Renal cortex interstitium (tissue), 15 donors: Measurements from ENCODE around the gene NDUFS2. TPM values are rescaled to one million over a fixed set of nuclear protein-coding genes. Genes with fewer than 3 reads are reported as not detected.
A peak's percentile ranks its signal among the peaks of the same experiment; 100 is the strongest.

Experiments used
- DNase-seq, 11 donors: peaks; one replicate each; pipeline ENCODE4 v3.0.0-alpha.2; 2013; ENCODE audit warnings: low read depth in 9 of 11, low spot score in 4 of 11; ENCODE audit errors: extremely low read depth in 1 of 11
- long read RNA-seq, 16 experiments: transcript quantifications; one replicate each; lab custom pipeline, GENCODE V29; 2026
- polyA plus RNA-seq, 3 donors: library from polyadenylated mRNA; unstranded; fragments of 120-200 nt; gene quantifications; one replicate each; pipeline ENCODE4 v1.2.1, GENCODE V29; 2013; ENCODE audit not compliant: insufficient read length in 3 of 3

NDUFS2 gene
- 100 to 1,000 TPM; 200 to 212 (median 200) TPM for polyA plus RNA-seq
- long read RNA-seq, donor 1, partial matches to known transcripts = 25 of 29 reads
- long read RNA-seq, donor 1, other reads (novel, unspliced or antisense) = 0 of 29 reads
- long read RNA-seq, donor 2, partial matches to known transcripts = 42 of 43 reads
- long read RNA-seq, donor 2, other reads (novel, unspliced or antisense) = 0 of 43 reads
- long read RNA-seq, donor 3, partial matches to known transcripts = 76 of 79 reads
- long read RNA-seq, donor 3, other reads (novel, unspliced or antisense) = 0 of 79 reads
- long read RNA-seq, donor 4, partial matches to known transcripts = 33 of 36 reads
- long read RNA-seq, donor 4, other reads (novel, unspliced or antisense) = 0 of 36 reads
- long read RNA-seq, donor 5 = 0 reads
- long read RNA-seq, donor 6, partial matches to known transcripts = 37 of 41 reads
- long read RNA-seq, donor 6, other reads (novel, unspliced or antisense) = 0 of 41 reads
- long read RNA-seq, donor 7, partial matches to known transcripts = 38 of 40 reads
- long read RNA-seq, donor 7, other reads (novel, unspliced or antisense) = 0 of 40 reads
- long read RNA-seq, donor 8, transcript NDUFS2-215 (5 exons, 888 nt) = major isoform, 5 of 112 reads
- long read RNA-seq, donor 8, partial matches to known transcripts = 102 of 112 reads
- long read RNA-seq, donor 8, other reads (novel, unspliced or antisense) = 0 of 112 reads
- long read RNA-seq, donor 9, partial matches to known transcripts = 28 of 29 reads
- long read RNA-seq, donor 9, other reads (novel, unspliced or antisense) = 0 of 29 reads
- long read RNA-seq, donor 10, partial matches to known transcripts = 47 of 50 reads
- long read RNA-seq, donor 10, other reads (novel, unspliced or antisense) = 0 of 50 reads
- long read RNA-seq, donor 11, partial matches to known transcripts = 37 of 38 reads
- long read RNA-seq, donor 11, other reads (novel, unspliced or antisense) = 0 of 38 reads
- long read RNA-seq, donor 12, partial matches to known transcripts = 24 of 25 reads
- long read RNA-seq, donor 12, other reads (novel, unspliced or antisense) = 0 of 25 reads
- long read RNA-seq, donor 13, partial matches to known transcripts = 77 of 83 reads
- long read RNA-seq, donor 13, other reads (novel, unspliced or antisense) = 0 of 83 reads
- long read RNA-seq, donor 14, partial matches to known transcripts = 38 of 43 reads
- long read RNA-seq, donor 14, other reads (novel, unspliced or antisense) = 0 of 43 reads
- long read RNA-seq, donor 15, partial matches to known transcripts = 14 of 15 reads
- long read RNA-seq, donor 15, other reads (novel, unspliced or antisense) = 0 of 15 reads
- long read RNA-seq, donor 16, partial matches to known transcripts = 90 of 101 reads
- long read RNA-seq, donor 16, other reads (novel, unspliced or antisense) = 0 of 101 reads

DNA sequence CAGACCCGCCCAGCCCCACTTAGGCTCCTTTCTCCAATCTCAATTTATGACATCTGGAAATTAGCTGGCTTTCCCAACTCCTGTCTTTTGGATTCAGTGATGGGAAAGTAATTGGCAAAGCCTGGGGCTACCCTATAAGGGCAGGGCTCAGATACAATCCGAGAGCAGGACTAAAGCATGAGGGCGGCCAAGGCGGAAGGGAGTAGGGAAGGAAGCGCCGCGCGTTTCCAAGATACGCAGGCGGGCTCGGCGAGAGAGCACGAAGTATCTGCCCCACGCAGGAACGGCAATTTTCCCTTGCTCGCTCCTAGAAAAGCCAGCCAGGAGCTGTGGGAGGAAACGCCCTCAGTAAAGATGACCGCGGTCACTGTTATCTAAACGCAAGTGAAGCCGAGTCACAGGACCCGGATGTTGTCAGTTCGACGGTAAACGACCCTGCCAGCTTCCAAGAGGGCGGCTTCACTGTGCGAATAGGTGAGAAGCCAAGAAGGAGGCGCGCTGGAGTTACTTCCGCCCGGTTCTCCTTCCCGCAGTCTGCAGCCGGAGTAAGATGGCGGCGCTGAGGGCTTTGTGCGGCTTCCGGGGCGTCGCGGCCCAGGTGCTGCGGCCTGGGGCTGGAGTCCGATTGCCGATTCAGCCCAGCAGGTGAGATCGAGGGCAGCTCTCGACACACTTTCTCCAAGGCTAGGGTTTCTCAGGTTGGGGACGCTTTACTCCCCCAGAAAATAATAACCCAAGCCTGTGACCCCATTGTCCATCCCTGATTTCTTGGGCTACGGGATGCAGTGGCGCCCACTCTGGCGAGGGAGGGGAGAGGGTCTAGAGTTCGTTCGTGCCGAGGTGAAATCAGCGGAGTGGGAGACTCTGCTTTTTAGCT is at the start of gene NDUFS2:
Gene NDUFS2 (plus strand): TSS at position 532 of the 877 bp plus-strand sequence. CDS start 19 bp downstream, at position 551.
- peak; percentile 94 to 99 (median 99) for DNase-seq

DNA sequence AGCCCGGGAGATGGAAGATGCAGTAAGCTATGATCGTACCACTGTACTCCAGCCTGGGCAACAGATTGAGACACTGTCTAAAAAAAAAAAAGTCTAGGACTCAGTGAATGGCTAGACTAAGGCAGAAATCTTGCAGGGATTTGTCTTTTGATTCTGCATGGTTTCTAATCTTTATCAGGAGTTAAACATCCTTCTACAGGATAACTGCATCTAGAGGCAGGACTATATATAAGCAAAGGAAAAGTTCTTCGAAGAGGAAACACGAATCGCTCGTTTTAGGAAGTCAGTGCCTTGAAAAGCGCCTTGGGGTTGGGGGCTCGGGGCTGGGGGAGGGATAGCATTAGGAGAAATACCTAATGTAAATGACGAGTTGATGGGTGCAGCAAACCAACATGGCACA is 49.0 kb upstream of the NDUFS2 start:
- DNase-seq = no peak

- peak; percentile 70 to 89 (median 85) for DNase-seq
Observed at GRCh38 chr1:161153682-161154337, 48.4 kb upstream of the NDUFS2 start, which contains the start of gene UFC1. TSS of gene UFC1 (plus strand) at chr1:161153978. CDS start at chr1:161153998, 20 bp downstream.

- DNase-seq = no peak
Observed at GRCh38 chr1:161157867-161158266, 44.3 kb upstream of the NDUFS2 start.

DNA sequence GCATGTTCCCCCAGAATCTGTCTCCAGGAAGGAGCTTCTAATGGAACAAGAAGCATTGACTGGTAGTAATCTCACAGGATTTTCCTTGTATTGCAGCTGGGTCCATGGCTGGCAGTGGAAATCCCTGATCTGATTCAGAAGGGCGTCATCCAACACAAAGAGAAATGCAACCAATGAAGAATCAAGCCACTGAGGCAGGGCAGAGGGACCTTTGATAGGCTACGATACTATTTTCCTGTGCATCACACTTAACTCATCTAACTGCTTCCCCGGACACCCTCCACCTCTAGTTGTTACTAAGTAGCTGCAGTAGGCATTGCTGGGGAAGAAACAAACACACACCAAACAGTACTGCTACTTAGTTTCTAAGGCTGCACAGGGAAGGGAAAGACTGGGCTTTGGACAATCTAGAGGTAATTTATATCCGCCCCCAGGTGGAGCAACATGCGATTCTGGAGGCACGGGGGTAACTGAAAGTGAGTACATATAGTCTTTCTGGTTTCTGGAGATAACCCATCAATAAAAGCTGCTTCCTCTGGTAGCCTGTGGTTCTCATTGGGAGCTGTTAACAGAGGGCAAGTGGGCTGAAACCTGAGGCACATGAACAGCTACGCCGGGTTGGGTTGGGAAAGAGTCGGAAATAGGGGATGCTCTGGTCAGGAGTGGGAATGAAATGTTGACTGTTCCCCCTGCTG is 43.7 kb upstream of the NDUFS2 start:
- no peak for DNase-seq

DNA sequence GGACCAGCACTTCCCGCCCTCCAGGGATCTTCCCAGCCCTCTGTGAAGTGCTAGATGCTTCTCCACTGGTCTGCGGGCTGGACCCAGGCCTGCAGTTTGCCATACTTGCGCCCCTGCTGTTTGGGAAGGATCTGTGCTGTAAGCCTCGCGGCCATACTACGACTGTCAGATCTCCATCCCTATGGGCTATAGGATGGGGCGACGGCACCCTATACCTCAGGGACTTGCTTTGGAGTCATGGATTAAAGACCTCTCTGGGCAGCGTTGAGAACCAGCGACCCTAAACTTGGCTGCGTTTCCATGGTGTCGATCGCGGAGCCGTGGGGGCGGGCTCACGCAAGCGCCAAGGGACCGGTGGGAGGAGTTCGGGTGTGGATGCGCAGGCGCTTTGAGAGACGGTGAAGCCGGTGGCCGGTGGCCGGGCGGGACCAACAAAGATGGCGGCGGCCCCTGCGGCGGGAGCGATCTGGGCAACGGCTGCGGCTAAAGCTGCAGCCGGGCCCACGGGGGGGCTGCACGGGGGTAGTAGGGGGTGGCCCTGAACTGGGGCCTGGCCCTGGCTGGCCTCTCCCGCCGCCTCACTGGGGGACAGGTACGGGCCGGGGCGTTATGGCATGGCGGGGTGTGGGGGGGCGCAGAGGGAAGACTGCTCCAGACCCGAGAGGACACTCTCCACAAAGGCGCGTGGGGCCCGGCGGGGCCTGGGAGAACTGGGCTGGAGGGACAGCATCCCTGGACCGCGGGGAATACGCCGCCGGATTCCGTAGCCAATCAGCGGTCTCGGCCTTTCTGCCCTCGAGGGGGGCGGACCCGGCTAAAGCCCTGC is 42.9 kb upstream of the NDUFS2 start, which contains the start of gene USP21:
Gene USP21 (plus strand): TSS at position 414 of the 826 bp plus-strand sequence. CDS start 1,141 bp downstream, outside the sequence.
- peak in 10 of 11 donors; percentile 88 to 94 (median 90) for DNase-seq

DNA sequence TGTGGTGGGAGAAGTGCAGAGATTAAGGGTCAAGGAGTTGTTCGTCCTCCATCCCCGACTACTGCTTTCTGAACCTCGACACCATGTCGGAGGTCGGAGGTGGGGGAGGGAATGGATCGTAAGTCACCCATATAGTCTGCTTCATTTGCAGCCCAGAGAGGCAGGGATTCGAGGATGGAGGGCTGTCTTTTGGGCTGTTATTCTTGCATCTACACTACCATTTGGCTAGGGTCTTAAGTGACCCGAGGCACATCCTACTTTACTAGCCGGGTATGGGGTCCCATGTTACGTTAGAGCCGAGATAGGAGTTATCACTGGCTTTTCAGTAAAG is 42.3 kb upstream of the NDUFS2 start:
- DNase-seq = no peak

DNA sequence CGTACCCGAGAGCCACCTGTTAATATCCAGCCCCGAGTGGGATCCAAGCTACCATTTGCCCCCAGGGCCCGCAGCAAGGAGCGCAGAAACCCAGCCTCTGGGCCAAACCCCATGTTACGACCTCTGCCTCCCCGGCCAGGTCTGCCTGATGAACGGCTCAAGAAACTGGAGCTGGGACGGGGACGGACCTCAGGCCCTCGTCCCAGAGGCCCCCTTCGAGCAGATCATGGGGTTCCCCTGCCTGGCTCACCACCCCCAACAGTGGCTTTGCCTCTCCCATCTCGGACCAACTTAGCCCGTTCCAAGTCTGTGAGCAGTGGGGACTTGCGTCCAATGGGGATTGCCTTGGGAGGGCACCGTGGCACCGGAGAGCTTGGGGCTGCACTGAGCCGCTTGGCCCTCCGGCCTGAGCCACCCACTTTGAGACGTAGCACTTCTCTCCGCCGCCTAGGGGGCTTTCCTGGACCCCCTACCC is 41.5 kb upstream of the NDUFS2 start:
- no peak for DNase-seq

DNA sequence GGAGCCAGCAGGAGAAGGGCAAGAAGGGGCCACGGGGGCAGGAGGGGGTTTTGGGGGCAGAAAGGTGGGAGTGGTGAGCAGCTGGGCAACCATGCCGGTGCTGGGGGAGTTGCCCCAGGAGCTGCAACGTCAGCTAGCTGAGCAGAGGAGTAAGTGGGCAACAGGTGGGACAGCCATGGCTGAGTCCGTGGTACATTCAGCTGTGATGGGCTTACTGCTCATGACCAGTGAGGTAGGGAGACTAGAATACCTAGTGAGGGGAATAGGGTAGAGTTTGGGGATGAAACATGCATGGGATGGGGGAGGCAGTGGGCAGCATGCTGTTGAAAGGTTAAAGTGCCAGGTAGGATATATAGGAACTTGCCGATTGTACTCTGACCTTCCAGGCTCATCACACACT is 40.5 kb upstream of the NDUFS2 start:
- no peak for DNase-seq

GRCh38 chr1:161162052-161162451 is 40.1 kb upstream of the NDUFS2 start:
- DNase-seq = no peak

DNA sequence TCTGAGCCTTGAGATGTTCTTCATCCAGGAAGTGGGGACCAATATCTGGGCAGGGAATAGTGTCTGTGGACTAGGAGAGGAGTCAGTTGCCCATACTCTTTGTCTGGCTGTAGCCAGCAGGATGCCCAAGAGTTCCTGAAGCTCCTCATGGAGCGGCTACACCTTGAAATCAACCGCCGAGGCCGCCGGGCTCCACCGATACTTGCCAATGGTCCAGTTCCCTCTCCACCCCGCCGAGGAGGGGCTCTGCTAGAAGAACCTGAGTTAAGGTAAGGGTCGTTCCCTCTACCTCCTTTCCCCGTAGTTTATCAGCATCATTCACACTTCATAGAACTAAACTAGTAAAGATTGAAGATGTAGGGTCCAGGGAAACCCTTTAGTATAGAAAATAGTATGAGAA is 39.4 kb upstream of the NDUFS2 start:
- no peak for DNase-seq

GRCh38 chr1:161163793-161164192 is 38.4 kb upstream of the NDUFS2 start:
- no peak for DNase-seq

- DNase-seq = no peak
Observed at GRCh38 chr1:161164901-161165610, 37.1 kb upstream of the NDUFS2 start.

DNA sequence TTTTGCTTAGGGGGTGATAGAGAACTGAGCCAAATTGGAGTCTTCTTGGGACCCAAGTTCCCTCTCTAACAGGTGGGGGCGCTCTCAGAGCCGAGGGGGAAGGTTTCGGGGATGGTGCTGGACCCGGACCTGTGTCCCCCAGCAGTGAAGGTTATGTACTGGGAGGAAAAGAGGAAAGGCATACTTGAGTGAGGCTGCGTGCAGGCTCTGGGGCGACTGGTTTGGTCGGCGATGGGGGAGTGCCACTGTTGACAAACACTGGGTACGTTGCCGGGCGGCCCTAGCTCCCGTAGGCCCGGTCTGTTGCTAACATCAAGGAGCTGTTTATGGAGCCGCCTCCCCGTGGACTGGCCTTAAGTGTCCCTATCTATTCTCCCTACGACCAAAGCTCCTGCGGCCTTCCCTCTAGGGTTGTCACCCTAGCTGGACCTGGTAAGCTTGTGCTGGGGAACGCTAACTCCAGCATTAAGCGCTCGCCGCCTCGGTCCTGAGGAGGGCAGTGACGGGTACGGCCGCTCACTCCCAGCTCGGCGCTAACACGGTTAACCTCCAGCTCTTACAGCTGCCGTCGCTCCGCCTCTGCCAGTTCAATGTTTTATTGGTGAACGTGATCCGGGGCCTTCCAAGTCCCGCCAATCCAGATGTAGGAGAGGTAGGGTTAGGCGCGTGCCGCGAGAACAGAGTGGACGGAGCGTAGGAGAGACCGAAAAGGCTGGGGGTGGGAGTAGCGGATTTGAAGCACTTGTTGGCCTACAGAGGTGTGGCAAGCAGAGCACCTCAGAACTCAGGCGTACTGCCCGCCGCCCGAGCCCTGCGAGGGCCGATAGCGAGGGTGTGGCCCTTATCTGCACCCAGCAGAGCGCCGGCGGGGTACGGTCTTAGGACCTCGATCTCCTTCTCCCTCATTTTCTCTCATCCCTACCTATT is 36.2 kb upstream of the NDUFS2 start, which contains the start of gene PPOX:
Gene PPOX (plus strand): TSS at position 685 of the 927 bp plus-strand sequence. CDS start 422 bp downstream, outside the sequence.
- DNase-seq = peak; percentile 91 to 98 (median 95)
